ENCODE results near the gene NCAM1.

NCAM1 gene

GRCh38 chr11:113274713-113275582 is 313.7 kb downstream of the NCAM1 start:
- no peak for DNase-seq (ENCODE audit: low spot score in 2 of 2)
- Mint-ChIP-seq H3K27me3 (peaks cover 11% of the 10 kb centered on the region), H3K27ac (no peak overlapping the region)

DNA sequence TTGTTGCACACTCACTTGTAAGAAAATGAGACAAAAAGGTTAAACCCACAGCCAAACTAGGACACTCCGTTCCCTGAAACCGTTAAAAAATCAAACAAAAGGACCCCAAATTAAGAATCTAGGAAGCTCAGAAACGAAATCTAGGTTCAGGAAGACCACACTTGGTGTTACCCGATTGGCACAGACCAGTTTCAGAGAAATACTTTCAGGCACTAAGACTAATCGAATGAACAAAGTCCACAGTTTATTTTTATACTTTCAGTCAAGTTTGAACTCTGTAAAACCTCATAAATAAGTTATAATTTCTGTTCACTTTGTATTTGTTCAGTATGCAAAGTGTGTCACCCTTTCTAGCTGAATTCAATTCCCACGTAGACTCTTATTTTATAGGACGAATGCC is 314.4 kb downstream of the NCAM1 start:
- Mint-ChIP-seq H3K27me3 (peaks cover 5% of the 10 kb centered on the region), H3K9me3 (no peaks in the 10 kb centered on the region), H3K4me1 (no peaks in the 10 kb centered on the region), H3K27ac (no peak overlapping the region), H3K36me3 (peaks cover 2% of the 10 kb centered on the region), H3K4me3 (no peak overlapping the region)
- DNase-seq (ENCODE audit: low spot score in 2 of 2): no peak
- ATAC-seq (ENCODE audit: low read depth): no peak

More at GRCh38 chr11:113274713-113275582, 313.7 kb downstream of the NCAM1 start:
- H3K4me3 Mint-ChIP-seq: no peak overlapping the region
- H3K36me3 Mint-ChIP-seq: peaks cover 2% of the 10 kb centered on the region
- H3K9me3 Mint-ChIP-seq: no peaks in the 10 kb centered on the region
- no peak for ATAC-seq (ENCODE audit: low read depth)
- no peaks in the 10 kb centered on the region for H3K4me1 Mint-ChIP-seq

- Mint-ChIP-seq H3K4me3 (no peak overlapping the region), H3K36me3 (peaks cover 2% of the 10 kb centered on the region), H3K27ac (no peak overlapping the region), H3K4me1 (no peaks in the 10 kb centered on the region), H3K27me3 (peaks cover 4% of the 10 kb centered on the region), H3K9me3 (no peaks in the 10 kb centered on the region)
- DNase-seq (ENCODE audit: low spot score in 2 of 2): no peak
- no peak for ATAC-seq (ENCODE audit: low read depth)
Observed at GRCh38 chr11:113276466-113276865, 315.2 kb downstream of the NCAM1 start.

DNA sequence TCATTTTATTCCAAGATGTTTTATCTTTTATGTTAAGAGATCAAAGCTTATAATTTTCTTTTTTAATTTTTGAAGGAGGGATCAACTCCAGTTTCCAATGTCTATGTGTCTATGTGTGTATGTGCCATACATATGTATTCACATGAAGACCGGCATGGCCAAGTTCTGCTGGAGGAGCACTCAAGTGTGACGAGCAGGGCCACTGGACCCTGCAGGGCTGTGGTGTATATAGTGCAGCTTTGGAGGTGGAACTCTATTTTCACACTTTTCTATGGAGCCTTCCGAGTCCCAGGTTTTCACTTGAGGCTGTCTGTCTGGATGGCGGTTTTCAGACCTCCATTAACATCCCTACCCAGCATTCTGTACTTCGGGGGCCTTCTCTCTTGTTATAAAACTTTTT is 316.7 kb downstream of the NCAM1 start:
- no peaks in the 10 kb centered on the region for H3K4me1 Mint-ChIP-seq
- peaks cover under 1% of the 10 kb centered on the region for H3K27me3 Mint-ChIP-seq
- H3K9me3 Mint-ChIP-seq: no peaks in the 10 kb centered on the region
- no peak overlapping the region for H3K27ac Mint-ChIP-seq
- H3K4me3 Mint-ChIP-seq: no peak overlapping the region
- no peak for DNase-seq (ENCODE audit: low spot score in 2 of 2)
- peaks cover 2% of the 10 kb centered on the region for H3K36me3 Mint-ChIP-seq
- no peak for ATAC-seq (ENCODE audit: low read depth)

DNA sequence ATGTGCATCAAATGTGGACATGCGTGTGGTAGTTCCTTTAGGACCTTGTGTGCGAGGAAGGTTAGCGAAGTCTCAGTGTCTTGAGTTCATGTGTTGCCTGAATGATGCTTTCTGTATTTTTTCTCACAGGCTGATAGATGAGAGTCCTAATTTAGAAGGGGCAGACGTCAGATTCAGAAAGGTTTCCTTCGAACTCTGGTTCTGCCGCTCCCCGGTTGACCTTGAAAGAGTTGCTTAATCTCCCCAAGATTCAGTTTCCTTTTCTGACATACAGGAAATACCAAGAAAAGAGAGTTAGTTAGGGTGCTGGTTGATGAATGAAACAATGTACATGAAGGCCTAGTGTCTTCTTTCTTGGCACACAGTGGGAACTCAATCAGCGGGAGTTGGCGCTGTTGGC is 317.3 kb downstream of the NCAM1 start:
- H3K27me3 Mint-ChIP-seq: no peaks in the 10 kb centered on the region
- H3K4me3 Mint-ChIP-seq: no peak overlapping the region
- peaks cover 2% of the 10 kb centered on the region for H3K36me3 Mint-ChIP-seq
- no peak overlapping the region for H3K27ac Mint-ChIP-seq
- ATAC-seq (ENCODE audit: low read depth) (no peak), DNase-seq (ENCODE audit: low spot score in 2 of 2) (no peak)
- no peaks in the 10 kb centered on the region for H3K4me1 Mint-ChIP-seq
- H3K9me3 Mint-ChIP-seq: no peaks in the 10 kb centered on the region

DNA sequence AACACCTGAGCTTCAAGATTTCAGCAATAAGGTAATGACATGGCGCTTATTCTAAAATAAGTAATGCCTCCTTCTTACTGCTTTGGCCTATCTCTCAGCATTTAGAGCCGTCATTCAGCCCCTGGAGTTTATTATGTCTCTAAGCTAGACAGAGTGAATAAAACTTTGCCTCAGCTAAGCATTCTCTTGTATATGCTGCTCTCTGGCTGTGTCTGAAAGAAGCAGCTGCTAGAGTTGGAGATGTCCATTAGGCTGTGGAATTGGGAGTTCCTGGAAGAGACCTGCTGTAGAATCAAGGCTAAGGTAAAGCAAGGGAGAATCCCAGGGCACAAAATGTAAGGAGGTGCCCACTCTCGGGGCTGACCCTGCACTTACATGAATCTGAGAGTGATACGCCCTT is 317.7 kb downstream of the NCAM1 start:
- Mint-ChIP-seq H3K27me3 (no peaks in the 10 kb centered on the region), H3K27ac (no peak overlapping the region), H3K4me1 (no peaks in the 10 kb centered on the region), H3K36me3 (peaks cover 2% of the 10 kb centered on the region), H3K4me3 (no peak overlapping the region), H3K9me3 (no peaks in the 10 kb centered on the region)
- ATAC-seq (ENCODE audit: low read depth) (no peak), DNase-seq (ENCODE audit: low spot score in 2 of 2) (no peak)

- ATAC-seq (ENCODE audit: low read depth) (no peak), DNase-seq (ENCODE audit: low spot score in 2 of 2) (no peak)
- no peak overlapping the region for H3K4me3 Mint-ChIP-seq
- H3K9me3 Mint-ChIP-seq: no peaks in the 10 kb centered on the region
- no peaks in the 10 kb centered on the region for H3K27me3 Mint-ChIP-seq
- H3K36me3 Mint-ChIP-seq: peaks cover 2% of the 10 kb centered on the region
- H3K4me1 Mint-ChIP-seq: no peaks in the 10 kb centered on the region
- H3K27ac Mint-ChIP-seq: no peak overlapping the region
Observed at GRCh38 chr11:113279591-113279990, 318.4 kb downstream of the NCAM1 start.

DNA sequence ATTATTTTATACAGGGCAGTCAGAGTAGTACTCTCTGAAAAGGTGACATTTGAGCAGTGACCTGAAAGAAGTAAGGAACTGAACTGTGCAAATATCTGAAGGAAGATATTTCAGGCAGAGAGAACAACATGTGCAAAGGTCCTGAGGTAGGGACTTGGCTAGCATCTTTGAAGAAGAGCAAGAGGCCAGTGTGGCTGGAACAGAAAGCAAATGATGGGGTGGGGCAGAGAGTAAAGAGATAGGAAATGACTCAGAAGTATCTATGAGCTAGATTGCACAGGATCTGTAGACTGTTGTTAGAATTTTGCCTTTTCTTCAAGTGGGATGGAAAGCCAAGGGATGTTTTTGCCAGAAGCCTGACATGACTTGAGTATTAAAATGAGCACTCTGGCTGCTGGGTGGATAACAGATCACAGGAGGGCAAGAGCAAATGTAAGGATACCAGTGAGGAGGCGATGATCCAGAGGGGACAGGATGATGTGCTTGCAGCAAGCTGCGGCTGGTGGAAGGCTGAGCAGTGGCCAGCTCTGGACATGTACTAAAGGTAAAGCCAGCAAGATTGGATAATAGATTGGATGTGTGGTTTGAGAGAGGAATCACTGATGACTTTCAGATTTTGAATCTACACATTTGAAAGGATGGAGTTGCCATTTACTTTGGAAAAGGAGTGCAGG is 320.0 kb downstream of the NCAM1 start:
- Mint-ChIP-seq H3K4me3 (no peak overlapping the region), H3K4me1 (no peaks in the 10 kb centered on the region), H3K9me3 (no peaks in the 10 kb centered on the region), H3K36me3 (peaks cover 2% of the 10 kb centered on the region), H3K27me3 (no peaks in the 10 kb centered on the region), H3K27ac (no peak overlapping the region)
- DNase-seq (ENCODE audit: low spot score in 2 of 2) (no peak), ATAC-seq (ENCODE audit: low read depth) (no peak)

DNA sequence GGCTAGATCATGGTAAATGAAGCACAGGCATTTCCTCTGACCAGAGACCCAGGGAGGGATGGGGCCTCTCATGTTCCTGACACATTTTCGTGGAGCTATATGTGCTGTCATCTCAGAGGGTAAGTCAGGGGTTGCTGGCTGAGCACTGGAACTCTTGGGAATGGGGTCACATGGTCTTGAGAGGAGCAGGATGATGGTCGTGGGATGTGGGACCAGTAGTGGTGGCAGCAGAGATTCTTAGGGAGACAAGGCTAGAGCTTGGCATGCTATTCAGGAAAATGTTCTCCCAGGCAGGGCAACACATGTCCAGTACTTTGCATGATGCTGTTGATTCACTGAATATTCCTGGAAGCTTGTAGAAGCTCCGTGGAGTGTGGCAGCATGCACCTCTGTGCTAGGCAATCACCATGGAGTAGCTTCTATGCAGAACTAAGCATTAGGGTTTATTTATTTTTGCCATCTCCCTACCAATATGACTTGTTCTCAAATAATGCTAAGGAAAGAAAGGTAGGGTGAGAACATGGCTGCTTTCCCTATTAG is 321.7 kb downstream of the NCAM1 start:
- Mint-ChIP-seq H3K27ac (no peak overlapping the region), H3K4me3 (no peak overlapping the region), H3K4me1 (no peaks in the 10 kb centered on the region), H3K27me3 (peaks cover 2% of the 10 kb centered on the region), H3K36me3 (peaks cover 2% of the 10 kb centered on the region), H3K9me3 (no peaks in the 10 kb centered on the region)
- DNase-seq (ENCODE audit: low spot score in 2 of 2) (no peak), ATAC-seq (ENCODE audit: low read depth) (no peak)

DNA sequence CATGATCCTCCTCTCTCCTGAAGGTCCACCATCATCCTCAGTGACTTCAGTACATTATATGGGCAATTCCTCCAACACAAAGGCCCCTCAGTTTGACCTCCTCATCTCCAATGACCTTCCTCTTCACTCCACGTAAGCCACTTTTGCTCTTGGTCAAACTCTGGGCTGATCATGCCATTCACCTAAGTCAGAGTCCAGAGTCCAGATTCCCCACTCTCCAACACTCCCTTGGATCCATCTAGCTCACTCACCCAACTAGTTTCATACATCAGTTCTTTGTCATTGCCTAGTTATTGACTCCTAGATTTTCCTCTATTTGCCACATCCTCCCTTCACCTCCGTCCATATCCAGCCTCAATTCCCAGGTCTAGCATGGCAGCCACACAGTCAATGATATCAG is 322.7 kb downstream of the NCAM1 start:
- Mint-ChIP-seq H3K4me3 (no peak overlapping the region), H3K27ac (no peak overlapping the region), H3K9me3 (no peaks in the 10 kb centered on the region), H3K36me3 (no peaks in the 10 kb centered on the region), H3K4me1 (no peaks in the 10 kb centered on the region), H3K27me3 (peaks cover 2% of the 10 kb centered on the region)
- DNase-seq (ENCODE audit: low spot score in 2 of 2): no peak
- ATAC-seq (ENCODE audit: low read depth): no peak

DNA sequence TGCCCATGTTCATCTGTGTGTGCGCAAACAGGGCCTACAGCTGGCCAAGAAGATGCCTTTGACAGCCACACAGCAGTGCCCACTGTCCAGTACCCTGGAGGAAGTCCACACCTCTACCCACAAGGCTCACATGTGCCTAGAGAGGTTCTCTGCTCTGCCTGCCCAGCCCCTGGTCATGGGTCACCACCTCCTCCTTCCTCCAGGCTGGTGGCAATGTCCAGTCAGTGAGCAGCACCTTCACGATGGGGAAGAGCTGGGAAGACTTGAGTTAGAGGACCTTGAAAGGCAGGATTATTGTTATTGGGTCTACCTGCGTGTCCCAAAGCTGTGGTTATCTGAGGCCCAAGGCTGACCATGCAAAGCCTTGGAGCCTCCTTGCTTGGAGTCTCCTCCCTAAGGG is 324.8 kb downstream of the NCAM1 start:
- no peaks in the 10 kb centered on the region for H3K9me3 Mint-ChIP-seq
- no peak overlapping the region for H3K27ac Mint-ChIP-seq
- DNase-seq (ENCODE audit: low spot score in 2 of 2) (no peak), ATAC-seq (ENCODE audit: low read depth) (no peak)
- no peaks in the 10 kb centered on the region for H3K4me1 Mint-ChIP-seq
- H3K4me3 Mint-ChIP-seq: no peak overlapping the region
- peaks cover 2% of the 10 kb centered on the region for H3K27me3 Mint-ChIP-seq
- no peaks in the 10 kb centered on the region for H3K36me3 Mint-ChIP-seq

DNA sequence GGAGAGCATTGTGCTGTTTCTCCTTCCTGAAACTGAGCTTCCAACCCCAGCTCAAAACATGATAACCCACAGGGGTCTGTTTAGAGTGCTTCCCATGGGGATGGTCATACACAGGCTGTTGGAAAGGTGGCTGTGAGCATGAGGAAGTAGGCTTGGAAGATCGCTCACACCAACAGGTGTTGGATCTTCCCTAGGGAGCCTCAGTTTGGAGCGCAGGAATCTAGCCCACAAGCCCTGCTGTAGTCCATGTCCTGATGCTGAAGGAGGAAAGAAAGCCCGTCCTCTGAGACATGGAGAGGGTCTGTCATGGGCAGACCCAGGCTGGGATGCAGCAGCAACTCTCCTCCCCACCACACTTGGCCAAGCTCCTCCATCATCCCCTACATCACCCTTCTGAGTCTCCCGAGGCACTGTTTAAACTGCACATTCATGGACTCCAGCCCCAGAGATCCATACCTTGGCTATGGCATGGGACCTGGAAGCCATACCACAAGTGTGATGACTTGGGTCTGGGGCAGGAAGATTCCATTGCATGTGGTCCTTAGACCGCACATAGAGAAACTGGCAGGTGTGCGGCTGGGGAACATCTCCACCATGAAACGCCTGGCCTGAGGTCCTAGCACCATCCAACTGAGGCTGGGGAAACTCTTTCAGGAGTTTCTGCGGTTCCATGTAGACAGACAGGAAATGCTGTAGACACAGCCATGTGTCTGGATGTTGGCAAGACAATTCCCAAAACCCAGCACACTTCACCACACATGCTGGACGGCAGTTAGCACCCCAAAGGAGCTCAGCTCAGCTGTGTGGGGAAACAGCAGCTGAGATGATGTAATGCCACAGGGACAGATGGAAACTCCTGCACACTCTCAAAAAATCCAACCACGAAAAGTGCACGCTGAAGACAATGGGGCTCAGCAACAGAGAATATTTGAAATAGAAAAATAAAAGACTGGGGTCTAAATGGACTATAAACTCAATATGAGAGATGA is 325.6 kb downstream of the NCAM1 start:
- ATAC-seq (ENCODE audit: low read depth) (no peak), DNase-seq (ENCODE audit: low spot score in 2 of 2) (no peak)
- H3K27ac Mint-ChIP-seq: no peak overlapping the region
- H3K4me3 Mint-ChIP-seq: no peak overlapping the region
- H3K36me3 Mint-ChIP-seq: no peaks in the 10 kb centered on the region
- H3K9me3 Mint-ChIP-seq: no peaks in the 10 kb centered on the region
- peaks cover 2% of the 10 kb centered on the region for H3K27me3 Mint-ChIP-seq
- no peaks in the 10 kb centered on the region for H3K4me1 Mint-ChIP-seq

- DNase-seq (ENCODE audit: low spot score in 2 of 2): no peak
- Mint-ChIP-seq H3K4me3 (no peak overlapping the region), H3K4me1 (no peaks in the 10 kb centered on the region), H3K36me3 (no peaks in the 10 kb centered on the region), H3K27ac (no peak overlapping the region), H3K27me3 (peaks cover 2% of the 10 kb centered on the region), H3K9me3 (no peaks in the 10 kb centered on the region)
- no peak for ATAC-seq (ENCODE audit: low read depth)
Observed at GRCh38 chr11:113287801-113288200, 326.6 kb downstream of the NCAM1 start.
